Peyer's patch (tissue), 4 donors: Measurements from ENCODE around the gene CCDC116.

Experiments used
- POLR2A ChIP-seq, 2 donors: fragments of 450-650 bp; IDR thresholded peaks; one replicate each; pipeline ENCODE4 v1.5.1; 2017; ENCODE audit warnings: antibody characterized with exemption in 2 of 2, mild to moderate bottlenecking in 2 of 2, moderate library complexity in 2 of 2
- TF ChIP-seq, protein P1 (sequence below), 6 experiments: fragments of 450-650 bp in 4 of 6; fragments of 200-600 bp in 2 of 6; sonication (generic) in 1 of 6; IDR thresholded peaks; one replicate each; pipeline ENCODE4 v1.5.1; 2017 to 2019; ENCODE audit warnings: antibody characterized with exemption in 6 of 6, mild to moderate bottlenecking in 3 of 6, moderate library complexity in 1 of 6

DNA sequence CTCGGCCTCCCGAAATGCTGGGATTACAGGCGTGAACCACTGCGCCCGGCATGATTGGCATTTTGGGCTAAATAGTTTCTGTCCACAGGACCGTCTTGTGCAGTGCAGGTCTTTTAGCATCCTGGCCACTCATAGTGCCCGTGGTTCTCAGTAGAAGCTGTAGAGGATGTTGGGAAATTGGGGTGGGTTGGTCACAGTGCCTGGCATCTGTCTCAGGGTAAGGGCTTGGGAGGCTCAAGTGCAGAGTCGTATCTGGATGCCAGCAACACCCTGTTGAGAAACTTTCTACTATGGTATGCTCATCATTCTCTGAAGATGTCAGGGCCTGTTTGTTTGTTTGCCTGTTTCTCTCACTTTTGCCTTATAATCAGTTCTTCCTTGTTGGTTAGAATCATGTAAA, 43.2 kb upstream of the CCDC116 start:
- TF ChIP-seq, protein P1, sequence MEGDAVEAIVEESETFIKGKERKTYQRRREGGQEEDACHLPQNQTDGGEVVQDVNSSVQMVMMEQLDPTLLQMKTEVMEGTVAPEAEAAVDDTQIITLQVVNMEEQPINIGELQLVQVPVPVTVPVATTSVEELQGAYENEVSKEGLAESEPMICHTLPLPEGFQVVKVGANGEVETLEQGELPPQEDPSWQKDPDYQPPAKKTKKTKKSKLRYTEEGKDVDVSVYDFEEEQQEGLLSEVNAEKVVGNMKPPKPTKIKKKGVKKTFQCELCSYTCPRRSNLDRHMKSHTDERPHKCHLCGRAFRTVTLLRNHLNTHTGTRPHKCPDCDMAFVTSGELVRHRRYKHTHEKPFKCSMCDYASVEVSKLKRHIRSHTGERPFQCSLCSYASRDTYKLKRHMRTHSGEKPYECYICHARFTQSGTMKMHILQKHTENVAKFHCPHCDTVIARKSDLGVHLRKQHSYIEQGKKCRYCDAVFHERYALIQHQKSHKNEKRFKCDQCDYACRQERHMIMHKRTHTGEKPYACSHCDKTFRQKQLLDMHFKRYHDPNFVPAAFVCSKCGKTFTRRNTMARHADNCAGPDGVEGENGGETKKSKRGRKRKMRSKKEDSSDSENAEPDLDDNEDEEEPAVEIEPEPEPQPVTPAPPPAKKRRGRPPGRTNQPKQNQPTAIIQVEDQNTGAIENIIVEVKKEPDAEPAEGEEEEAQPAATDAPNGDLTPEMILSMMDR (IDR thresholded peaks at IDR 0.05): no peak
- no peak for TF ChIP-seq POLR2A (IDR thresholded peaks at IDR 0.05)
